DMS153 treated with DMSO at 0.1 percent for 48 hours (cell line): ENCODE measurements around the gene PRKCH.

Experiments used
- DNase-seq: peaks from one replicate; lab custom pipeline; 2025; ENCODE audit not compliant: unreplicated experiment; lab: John Stamatoyannopoulos, UW

PRKCH gene

GRCh38 chr14:61561657-61562276 lies 240.4 kb downstream of the PRKCH start:
- peak; percentile 22 for DNase-seq

DNA sequence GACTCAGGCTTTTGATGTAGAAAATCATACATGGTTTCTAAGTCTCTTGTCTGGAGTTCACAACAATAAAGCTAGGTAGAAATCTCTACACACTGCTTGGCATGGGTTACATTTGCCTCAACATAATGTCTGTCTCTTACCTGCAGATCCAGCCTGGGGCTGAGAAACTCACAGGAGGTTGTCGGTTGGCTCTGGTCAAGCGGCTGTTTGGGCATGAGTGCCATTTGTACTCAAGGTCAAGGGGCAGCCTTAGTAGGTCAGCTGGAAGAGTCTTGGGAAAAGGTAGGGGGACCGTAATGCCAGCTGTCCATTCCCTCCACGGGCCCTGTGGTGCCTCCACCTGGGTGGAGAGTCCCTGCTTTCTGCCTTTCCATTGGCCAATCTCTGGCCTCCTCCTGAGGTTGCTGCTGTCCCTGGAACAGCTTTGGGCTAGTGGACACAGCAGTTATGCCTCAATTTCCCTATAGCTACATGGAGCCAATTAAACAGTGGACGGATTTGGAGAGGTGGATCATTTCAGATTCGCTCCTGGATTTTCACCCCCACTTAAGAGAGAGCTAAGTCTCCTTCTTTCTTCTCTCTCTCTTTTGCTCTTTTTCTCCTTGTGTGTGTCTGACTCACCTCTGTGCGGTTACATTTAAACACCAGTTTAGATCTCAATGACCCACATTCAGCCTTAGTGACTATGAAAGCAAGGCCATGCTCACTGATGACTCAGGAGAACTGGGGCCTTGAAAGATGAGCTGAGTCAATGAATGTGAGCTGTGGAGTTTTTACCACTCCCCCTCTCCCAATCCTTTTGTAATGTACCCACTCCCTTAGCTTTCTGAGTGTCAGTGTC lies 241.2 kb downstream of the PRKCH start:
- DNase-seq = no peak

- no peak for DNase-seq
These were observed 241.8 kb downstream of the PRKCH start for GRCh38 chr14:61563162-61563511.

- no peak for DNase-seq
These were observed 242.7 kb downstream of the PRKCH start for GRCh38 chr14:61563880-61564617.

DNA sequence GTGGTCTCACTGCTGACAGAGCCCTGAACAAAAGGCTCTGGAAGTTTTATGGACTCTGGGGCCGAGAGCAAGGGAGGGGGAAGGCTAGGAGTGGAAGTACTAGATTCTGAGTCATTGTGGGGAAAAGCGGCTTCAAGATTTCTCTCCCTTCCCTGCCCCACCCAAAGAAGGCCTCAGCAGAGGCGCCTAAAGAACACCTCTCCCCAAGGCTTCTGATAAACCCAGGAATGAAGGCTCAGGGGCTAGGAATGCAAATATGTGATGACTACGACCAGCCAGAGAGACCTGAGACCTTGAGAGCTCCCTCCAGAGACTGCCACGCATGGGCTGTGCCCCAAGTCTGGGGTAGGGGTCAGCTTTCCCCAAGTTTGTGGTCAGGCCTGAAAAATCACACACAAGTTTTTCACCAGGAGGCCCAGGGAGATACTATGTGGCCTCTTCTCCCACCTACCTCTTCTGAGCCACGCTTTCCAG lies 243.3 kb downstream of the PRKCH start:
- no peak for DNase-seq

DNA sequence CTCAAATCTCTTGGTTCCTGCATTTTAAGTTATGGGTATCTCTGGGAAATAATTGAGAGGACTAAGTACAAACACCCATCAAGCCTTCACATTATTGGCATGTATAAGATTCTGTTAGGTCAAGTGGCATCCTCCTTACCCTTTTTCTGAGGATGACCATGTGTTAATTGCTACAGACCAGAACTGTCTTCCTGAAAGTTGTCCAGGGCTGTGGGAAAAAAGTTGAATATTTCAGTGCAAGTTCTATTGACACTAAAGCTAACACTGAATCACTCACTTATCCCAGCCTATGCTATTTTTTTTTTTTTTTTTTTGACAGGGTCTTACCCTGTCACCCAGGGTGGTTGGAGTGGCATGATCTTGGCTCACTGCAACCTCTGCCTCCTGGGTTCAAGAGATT lies 243.8 kb downstream of the PRKCH start:
- DNase-seq = no peak

- no peak for DNase-seq
These were observed 244.6 kb downstream of the PRKCH start for GRCh38 chr14:61565836-61566536.

- no peak for DNase-seq
These were observed 245.3 kb downstream of the PRKCH start for GRCh38 chr14:61566537-61567225.

GRCh38 chr14:61567838-61568571 lies 246.6 kb downstream of the PRKCH start:
- DNase-seq = no peak

DNA sequence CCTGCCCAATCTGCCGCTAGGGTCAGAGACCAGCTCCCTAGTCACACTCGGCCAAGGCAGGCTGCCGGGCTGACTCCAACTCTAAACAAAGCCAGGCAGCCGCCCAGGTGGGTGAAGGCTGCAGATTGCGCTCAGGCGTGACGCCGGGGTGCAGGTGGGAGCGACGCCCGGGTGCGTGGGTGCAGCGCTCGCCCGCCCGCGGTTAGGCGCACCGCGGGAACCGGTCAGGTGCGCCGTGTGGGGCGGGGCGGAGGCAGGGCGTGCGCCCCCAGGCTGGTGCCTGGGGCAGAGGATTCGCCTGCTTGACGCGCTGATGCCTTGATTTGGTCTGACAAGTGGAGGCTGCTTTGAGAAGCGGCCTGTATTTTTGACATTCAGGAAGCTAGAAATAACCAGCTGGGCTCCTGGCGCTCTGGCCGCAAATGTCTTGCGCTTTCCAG lies 247.2 kb downstream of the PRKCH start:
- peak; percentile 60 for DNase-seq

GRCh38 chr14:61569308-61569707 lies 247.9 kb downstream of the PRKCH start:
- no peak for DNase-seq

- DNase-seq = no peak
These were observed 248.6 kb downstream of the PRKCH start for GRCh38 chr14:61569812-61570548.

- no peak for DNase-seq
These were observed 249.3 kb downstream of the PRKCH start for GRCh38 chr14:61570549-61571290.

DNA sequence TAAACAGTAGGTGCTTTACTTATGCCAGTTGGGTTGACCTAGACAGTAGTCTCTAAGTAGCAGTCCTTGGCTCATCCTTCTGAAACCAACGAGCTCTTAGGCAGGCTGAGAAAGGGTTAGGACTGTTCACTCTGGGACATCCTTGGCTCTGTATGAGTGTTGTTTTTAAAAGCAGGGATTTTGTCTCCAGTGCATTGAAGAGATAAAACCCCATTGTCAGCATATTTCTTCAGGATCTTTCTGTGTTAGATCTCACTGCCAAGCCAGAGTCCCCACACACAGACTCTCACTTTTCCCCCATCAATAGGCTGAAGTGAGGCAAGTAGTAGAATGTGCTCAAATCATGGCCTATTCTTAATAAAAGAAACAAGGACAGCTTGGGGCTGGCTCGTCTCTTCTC lies 250.5 kb downstream of the PRKCH start:
- DNase-seq = no peak

DNA sequence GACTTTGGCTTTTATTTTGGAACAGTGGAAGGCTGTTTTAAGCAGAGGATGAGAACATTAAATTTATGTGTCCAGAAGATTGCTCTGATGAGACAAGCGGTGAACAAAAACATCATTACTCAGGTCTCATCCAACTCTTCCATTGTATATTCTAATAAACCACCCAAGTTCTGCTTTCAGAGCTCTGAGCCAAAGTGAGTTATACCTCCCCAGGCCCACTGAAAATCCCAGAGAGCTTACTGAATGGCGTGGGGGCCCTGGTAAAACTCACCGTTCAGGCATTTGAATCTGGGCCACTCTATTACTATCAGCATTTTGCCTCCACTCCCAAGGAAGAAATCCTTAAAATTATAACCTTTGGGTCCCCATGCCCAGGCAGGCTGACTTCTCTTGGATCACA lies 251.9 kb downstream of the PRKCH start:
- DNase-seq = no peak

GRCh38 chr14:61573748-61574513 lies 252.6 kb downstream of the PRKCH start:
- no peak for DNase-seq

- no peak for DNase-seq
These were observed 253.1 kb downstream of the PRKCH start for GRCh38 chr14:61574514-61574807.

DNA sequence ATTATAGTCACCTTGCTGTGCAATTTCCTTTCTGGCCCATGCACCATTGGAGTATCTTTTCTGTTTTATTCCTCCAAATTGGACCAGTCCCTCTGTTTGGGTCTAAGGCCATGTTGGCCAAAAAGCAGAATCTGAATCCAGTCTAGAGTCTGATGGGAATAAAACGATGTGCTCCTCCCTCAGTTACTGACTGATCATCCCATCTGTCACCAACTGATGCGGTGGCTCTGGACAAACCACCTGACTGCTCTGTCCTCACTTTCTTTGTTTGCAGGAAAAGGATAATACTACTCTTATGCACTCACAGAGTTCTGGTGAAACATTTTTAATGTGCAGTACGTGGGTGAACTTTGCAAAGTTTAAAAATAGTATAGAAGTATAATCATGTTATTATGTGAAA lies 253.7 kb downstream of the PRKCH start:
- no peak for DNase-seq
